ENCODE results near the gene DCK. TPM values are rescaled to one million over a fixed set of nuclear protein-coding genes. Genes with fewer than 3 reads are reported as not detected.

Gene DCK
- total and polyA plus RNA-seq, 10 donors: 19.3 to 45.5 (median 35.3) TPM

DNA sequence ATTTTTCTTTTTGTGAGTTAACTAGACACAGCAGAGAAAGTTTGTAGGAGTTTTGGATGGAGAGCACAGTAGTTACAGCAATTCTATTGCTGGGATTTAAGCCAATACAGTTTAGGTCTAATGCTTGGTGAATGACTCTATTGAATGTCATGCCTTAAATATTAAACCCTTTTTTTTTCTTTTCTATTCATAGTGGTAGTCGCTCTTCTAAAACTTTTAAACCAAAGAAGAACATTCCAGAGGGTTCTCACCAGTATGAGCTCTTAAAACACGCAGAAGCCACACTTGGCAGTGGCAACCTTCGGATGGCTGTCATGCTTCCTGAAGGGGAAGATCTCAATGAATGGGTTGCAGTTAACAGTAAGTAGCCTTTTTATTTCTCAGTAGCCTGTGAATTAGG is 34.8 kb upstream of the DCK start:
- peak overlapping the region in 1 of 8 donors; percentile 24 for H3K27ac ChIP-seq
- H3K9me3 ChIP-seq: no peaks in the 10 kb centered on the region
- no peaks in the 10 kb centered on the region for H3K27me3 ChIP-seq (replicated peaks in 1 of 7)
- TF ChIP-seq POLR2AphosphoS5 (IDR thresholded peaks at IDR 0.05) (no peak), POLR2A (IDR thresholded peaks at IDR 0.05) (no peak), CTCF (IDR thresholded peaks at IDR 0.05 in 8 of 11, conservative IDR thresholded peaks at IDR 0.05 in 3 of 11) (no peak)
- H3K4me1 ChIP-seq: peaks cover 0 to 11% (median 0%) of the 10 kb centered on the region in 6 donors
- no peak for DNase-seq
- WGBS, 5 donors: 71 to 81% (median 77%) methylated on average over 3 of the region's 3 CpGs
- H3K4me3 ChIP-seq: no peak overlapping the region
- peaks cover 0 to 45% (median 6%) of the 10 kb centered on the region in 6 donors for H3K36me3 ChIP-seq
- intact Hi-C loops (cut with DNase I; ENCODE audit: low total_unique reads): no loop called here

GRCh38 chr4:70969076-70969475 is 24.4 kb upstream of the DCK start:
- H3K9me3 ChIP-seq: no peaks in the 10 kb centered on the region
- DNase-seq: no peak
- H3K4me3 ChIP-seq: no peak overlapping the region
- intact Hi-C loops (cut with DNase I; ENCODE audit: low total_unique reads): no loop called here
- TF ChIP-seq POLR2AphosphoS5 (IDR thresholded peaks at IDR 0.05) (no peak), POLR2A (IDR thresholded peaks at IDR 0.05) (no peak), CTCF (IDR thresholded peaks at IDR 0.05 in 8 of 11, conservative IDR thresholded peaks at IDR 0.05 in 3 of 11) (no peak)
- H3K27ac ChIP-seq: no peak overlapping the region
- no peaks in the 10 kb centered on the region for H3K27me3 ChIP-seq (replicated peaks in 1 of 7)
- 84 to 93% (median 87%) methylated on average over 7 of the region's 7 CpGs for WGBS, 5 donors
- peaks cover 0 to 6% (median 0%) of the 10 kb centered on the region in 6 donors for H3K4me1 ChIP-seq
- peaks cover 0 to 45% (median 0%) of the 10 kb centered on the region in 6 donors for H3K36me3 ChIP-seq

DNA sequence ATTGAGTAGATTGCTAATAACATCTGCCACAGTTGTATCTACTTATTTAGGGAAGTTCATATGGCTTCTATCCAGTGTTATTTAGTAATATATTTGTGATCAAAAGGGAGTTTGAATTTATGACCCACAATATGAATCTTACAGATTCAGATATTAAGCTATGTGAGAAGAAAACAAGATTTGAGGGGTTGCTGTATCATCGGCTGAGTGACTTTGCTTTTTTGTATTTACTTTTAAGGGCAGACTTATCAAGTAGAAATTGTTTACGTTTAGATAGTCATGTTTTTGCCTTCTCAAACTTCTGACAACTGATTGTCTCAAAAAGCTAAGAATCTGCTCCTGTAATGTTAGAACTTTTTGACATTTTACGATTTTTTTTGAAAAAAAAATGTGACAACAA is 17.2 kb upstream of the DCK start:
- Histone ChIP-seq H3K36me3 (peaks cover 0 to 40% (median 7%) of the 10 kb centered on the region in 6 donors), H3K9me3 (no peaks in the 10 kb centered on the region), H3K4me3 (no peak overlapping the region), H3K27ac (no peak overlapping the region), H3K27me3 (replicated peaks in 1 of 7) (no peaks in the 10 kb centered on the region), H3K4me1 (peaks cover 0 to 17% (median 9%) of the 10 kb centered on the region in 6 donors)
- WGBS, 5 donors: 88 to 92% (median 91%) methylated on average over 3 of the region's 3 CpGs
- intact Hi-C loops (cut with DNase I; ENCODE audit: low total_unique reads): no loop called here
- no peak for TF ChIP-seq CTCF (IDR thresholded peaks at IDR 0.05 in 8 of 11, conservative IDR thresholded peaks at IDR 0.05 in 3 of 11)
- TF ChIP-seq POLR2AphosphoS5 (IDR thresholded peaks at IDR 0.05): no peak
- TF ChIP-seq POLR2A (IDR thresholded peaks at IDR 0.05): no peak
- no peak for DNase-seq

- Histone ChIP-seq H3K27me3 (replicated peaks in 1 of 7) (no peaks in the 10 kb centered on the region), H3K27ac (peak overlapping the region in 5 of 8 donors; percentile 16 to 54 (median 37)), H3K4me1 (peaks cover 0 to 17% (median 9%) of the 10 kb centered on the region in 6 donors), H3K36me3 (peaks cover 0 to 23% (median 8%) of the 10 kb centered on the region in 6 donors), H3K9me3 (no peaks in the 10 kb centered on the region), H3K4me3 (no peak overlapping the region)
- TF ChIP-seq POLR2A (IDR thresholded peaks at IDR 0.05) (no peak), CTCF (IDR thresholded peaks at IDR 0.05 in 8 of 11, conservative IDR thresholded peaks at IDR 0.05 in 3 of 11) (no peak), POLR2AphosphoS5 (IDR thresholded peaks at IDR 0.05) (no peak)
- DNase-seq: no peak
- 30 to 44% (median 42%) methylated on average over 1 of the region's 1 CpG for WGBS, 5 donors
- intact Hi-C loops (cut with DNase I; ENCODE audit: low total_unique reads): loop anchor here (10.0 kb wide), 1 partner anchor 55 kb away; no protein-coding TSS in a partner anchor
Measured at GRCh38 chr4:70979445-70980008, 13.9 kb upstream of the DCK start.
